Right lobe of liver (tissue), 4 donors: Measurements from ENCODE around the gene PSEN2.

Experiments used
- CTCF ChIP-seq, 4 donors: fragments of 200-600 bp in 3 of 4; fragments of 450-650 bp in 1 of 4; IDR thresholded peaks; one replicate each; pipeline versions ENCODE4 v1.5.1 to v1.8.0; 2016 to 2022; ENCODE audit warnings: antibody characterized with exemption in 4 of 4, mild to moderate bottlenecking in 2 of 4
- POLR2A ChIP-seq: fragments of 450-650 bp; IDR thresholded peaks from one replicate; pipeline ENCODE4 v1.6.1; 2017; ENCODE audit warnings: antibody characterized with exemption, mild to moderate bottlenecking
- donor health status: DM: no; HTN: no; CAD: no.
- donor health status: DM: no; HTN: no; CAD: no.
- donor health status: DM: no; HTN: yes; CAD: no.

GRCh38 chr1:226882631-226883409 is 12.4 kb downstream of the PSEN2 start:
- no peak for TF ChIP-seq CTCF (IDR thresholded peaks at IDR 0.05)
- TF ChIP-seq POLR2A: no peak
